Gastrocnemius medialis (tissue), 4 donors: ENCODE measurements around the gene FIGNL1. TPM values are rescaled to one million over a fixed set of nuclear protein-coding genes. Genes with fewer than 3 reads are reported as not detected.

ENCODE experiments used
- ATAC-seq, 2 donors: fragments of 150-250 bp; one replicate each; pipeline ENCODE4 v1.9.1; 2016
- DNase-seq, 2 donors: peaks; one replicate each; pipeline ENCODE4 v3.0.0-alpha.2; 2019
- H3K27ac ChIP-seq, 4 donors: fragments of 200-600 bp; sonication (generic); 1 replicate in 1 of 4; 2 replicates in 3 of 4; pipeline ENCODE4 v1.5.1; 2016 to 2018; ENCODE audit warnings: mild to moderate bottlenecking in 2 of 4, moderate library complexity in 1 of 4
- H3K27me3 ChIP-seq, 3 donors: fragments of 200-600 bp; sonication (generic) in 2 of 3; 1 replicate in 1 of 3; 2 replicates in 2 of 3; pipeline versions ENCODE4 v1.5.1 to v1.6.0; 2016 to 2019; ENCODE audit warnings: mild to moderate bottlenecking in 1 of 3, moderate library complexity in 1 of 3
- H3K36me3 ChIP-seq, 2 donors: fragments of 200-600 bp; sonication (generic) in 1 of 2; one replicate each; pipeline ENCODE4 v1.5.1; 2017 to 2018
- H3K4me1 ChIP-seq, 2 donors: fragments of 200-600 bp; sonication (generic) in 1 of 2; one replicate each; pipeline ENCODE4 v1.5.1; 2016 to 2017; ENCODE audit warnings: mild to moderate bottlenecking in 2 of 2
- H3K4me3 ChIP-seq, 4 donors: fragments of 200-600 bp; sonication (generic) in 3 of 4; 1 replicate in 1 of 4; 2 replicates in 3 of 4; pipeline ENCODE4 v1.5.1; 2016 to 2019; ENCODE audit warnings: mild to moderate bottlenecking in 2 of 4
- H3K9me3 ChIP-seq, 3 donors: fragments of 200-600 bp; sonication (generic) in 2 of 3; 1 replicate in 1 of 3; 2 replicates in 2 of 3; pipeline ENCODE4 v1.5.1; 2016 to 2019
- POLR2A ChIP-seq, 2 donors: fragments of 450-650 bp; IDR thresholded peaks; one replicate each; pipeline ENCODE4 v1.6.1; 2017; ENCODE audit warnings: antibody characterized with exemption in 2 of 2, mild to moderate bottlenecking in 2 of 2, moderate library complexity in 2 of 2
- in situ Hi-C, 4 donors: fragments of 200-750 bp; cut with MboI; loops; one replicate each; pipeline versions ENCODE4 v1.15.0 to v1.8.0; 2017; ENCODE audit warnings: low sequenced_read_pairs in 4 of 4
- intact Hi-C: fragments of 100-400 bp; cut with DNase I; formaldehyde crosslinking; loops from one replicate; pipeline ENCODE4 v1.15.1; 2023; ENCODE audit warnings: low total_unique reads
- total RNA-seq, 4 donors: library from RNA; depleted of rRNA; stranded (reverse); fragments of >200 nt; gene quantifications; one replicate each; pipeline versions ENCODE4 v1.1.0 to v1.2.3, GENCODE V29; 2016
- TF ChIP-seq, protein P1 (sequence below), 5 experiments: fragments of 450-650 bp in 3 of 5; fragments of 200-600 bp in 2 of 5; sonication (generic) in 2 of 5; IDR thresholded peaks in 4 of 5; conservative IDR thresholded peaks in 1 of 5; 1 replicate in 4 of 5; 2 replicates in 1 of 5; pipeline ENCODE4 v1.5.1; 2016 to 2019; ENCODE audit warnings: antibody characterized with exemption in 5 of 5, mild to moderate bottlenecking in 3 of 5, moderate library complexity in 3 of 5

FIGNL1 gene
- total RNA-seq, 4 donors from 2014 or later: 2.3 to 9.2 (median 6.2) TPM

GRCh38 chr7:50470250-50471163 is 20.4 kb upstream of the FIGNL1 start:
- Histone ChIP-seq H3K4me1 (peaks cover 14 to 23% of the 10 kb centered on the region in 2 donors), H3K9me3 (no peaks in the 10 kb centered on the region), H3K36me3 (no peaks in the 10 kb centered on the region), H3K27me3 (no peaks in the 10 kb centered on the region), H3K4me3 (no peak overlapping the region), H3K27ac (peak overlapping the region in 2 of 4 donors; percentile 23 to 65)
- in situ Hi-C loops: loop anchor here in 3 of 4 donors (25.0 kb wide), 5 partner anchors 217 to 892 kb away; partner anchors contain the start of gene GRB10 (in 2 of the 3)
- peak; percentile 38 to 40 for ATAC-seq
- DNase-seq: peak; percentile 9 to 61
- TF ChIP-seq, protein P1, sequence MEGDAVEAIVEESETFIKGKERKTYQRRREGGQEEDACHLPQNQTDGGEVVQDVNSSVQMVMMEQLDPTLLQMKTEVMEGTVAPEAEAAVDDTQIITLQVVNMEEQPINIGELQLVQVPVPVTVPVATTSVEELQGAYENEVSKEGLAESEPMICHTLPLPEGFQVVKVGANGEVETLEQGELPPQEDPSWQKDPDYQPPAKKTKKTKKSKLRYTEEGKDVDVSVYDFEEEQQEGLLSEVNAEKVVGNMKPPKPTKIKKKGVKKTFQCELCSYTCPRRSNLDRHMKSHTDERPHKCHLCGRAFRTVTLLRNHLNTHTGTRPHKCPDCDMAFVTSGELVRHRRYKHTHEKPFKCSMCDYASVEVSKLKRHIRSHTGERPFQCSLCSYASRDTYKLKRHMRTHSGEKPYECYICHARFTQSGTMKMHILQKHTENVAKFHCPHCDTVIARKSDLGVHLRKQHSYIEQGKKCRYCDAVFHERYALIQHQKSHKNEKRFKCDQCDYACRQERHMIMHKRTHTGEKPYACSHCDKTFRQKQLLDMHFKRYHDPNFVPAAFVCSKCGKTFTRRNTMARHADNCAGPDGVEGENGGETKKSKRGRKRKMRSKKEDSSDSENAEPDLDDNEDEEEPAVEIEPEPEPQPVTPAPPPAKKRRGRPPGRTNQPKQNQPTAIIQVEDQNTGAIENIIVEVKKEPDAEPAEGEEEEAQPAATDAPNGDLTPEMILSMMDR (IDR thresholded peaks at IDR 0.05 in 4 of 5, conservative IDR thresholded peaks at IDR 0.05 in 1 of 5): no peak
- peak in 1 of 2 donors; percentile 64 for TF ChIP-seq POLR2A (IDR thresholded peaks at IDR 0.05)
- intact Hi-C loops: loop anchor here (1.0 to 5.0 kb wide), 2 partner anchors 42 to 122 kb away; no protein-coding TSS in a partner anchor

DNA sequence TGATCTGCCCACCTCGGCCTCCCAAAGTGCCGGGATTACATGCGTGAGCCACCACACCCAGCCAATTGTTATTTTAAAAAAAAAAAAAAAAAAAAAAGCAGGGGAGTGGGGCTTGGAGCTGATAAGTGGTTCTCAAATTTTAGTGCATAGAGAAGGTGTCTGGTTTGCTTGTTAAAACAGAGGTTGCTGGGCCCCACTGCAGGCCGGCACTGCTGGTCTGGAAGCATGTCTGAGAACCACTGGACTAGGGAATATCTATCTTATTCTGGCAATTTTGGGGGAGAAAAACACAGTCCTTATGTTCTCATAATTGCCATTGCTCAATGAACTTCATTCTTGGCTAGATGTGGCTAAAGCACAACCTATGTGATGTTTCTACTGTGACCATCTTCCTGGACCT is 19.0 kb upstream of the FIGNL1 start:
- no peak for TF ChIP-seq POLR2A (IDR thresholded peaks at IDR 0.05)
- TF ChIP-seq, protein P1 (IDR thresholded peaks at IDR 0.05 in 4 of 5, conservative IDR thresholded peaks at IDR 0.05 in 1 of 5): no peak
- H3K9me3 ChIP-seq: no peaks in the 10 kb centered on the region
- H3K27ac ChIP-seq: no peak overlapping the region
- H3K36me3 ChIP-seq: no peaks in the 10 kb centered on the region
- no peak for ATAC-seq
- H3K27me3 ChIP-seq: no peaks in the 10 kb centered on the region
- H3K4me1 ChIP-seq: peaks cover 12 to 16% of the 10 kb centered on the region in 2 donors
- DNase-seq: no peak
- no peak overlapping the region for H3K4me3 ChIP-seq
- in situ Hi-C loops (loop anchor here (5.0 to 25.0 kb wide), 9 partner anchors 126 to 893 kb away; partner anchors contain the start of gene GRB10 (in 2 of the 4)), intact Hi-C loops (loop anchor here (2.0 to 10.0 kb wide), 5 partner anchors 40 to 696 kb away; no protein-coding TSS in a partner anchor)

DNA sequence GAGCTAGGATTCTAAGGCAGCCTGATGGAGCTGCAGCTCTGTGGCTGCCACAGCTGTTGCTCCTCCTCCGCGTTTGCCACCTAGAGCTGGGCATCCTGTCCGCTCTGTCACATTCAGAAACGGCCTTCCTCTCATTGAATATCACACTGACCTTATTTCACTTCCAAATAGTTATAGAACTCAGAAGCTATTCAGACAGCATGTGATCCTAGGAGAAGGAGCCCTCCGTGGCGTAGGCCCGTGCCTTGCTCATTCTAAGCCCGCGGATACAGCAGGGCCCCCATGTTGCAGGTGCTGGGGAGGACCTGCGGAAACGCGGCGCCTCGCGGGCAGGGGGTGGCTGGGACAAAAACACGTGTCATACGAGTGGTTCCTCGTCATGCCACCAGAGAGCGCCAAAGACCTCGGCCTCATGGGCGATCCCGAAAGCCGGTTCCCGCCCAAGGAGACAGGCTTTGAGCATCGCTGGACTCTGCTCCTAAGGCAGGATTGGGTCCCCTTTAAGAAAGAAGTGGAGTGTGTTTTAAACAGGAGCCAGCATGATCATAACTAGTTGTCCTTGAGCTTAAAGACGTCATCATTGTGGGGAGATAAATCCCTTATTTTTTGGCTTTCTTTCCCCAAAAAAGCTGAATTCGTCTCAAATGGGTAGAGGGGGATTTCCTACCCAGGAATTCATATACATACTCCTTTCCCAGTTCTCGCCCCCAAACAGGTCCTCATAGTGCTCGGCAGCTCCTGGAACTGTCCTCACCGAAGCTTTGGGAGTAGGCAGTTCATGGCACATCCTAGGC is 17.9 kb upstream of the FIGNL1 start:
- Histone ChIP-seq H3K4me3 (peak overlapping the region; percentile 21 to 57 (median 35)), H3K9me3 (no peaks in the 10 kb centered on the region), H3K27ac (peak overlapping the region; percentile 71 to 81 (median 74)), H3K4me1 (peaks cover 5 to 8% of the 10 kb centered on the region in 2 donors), H3K36me3 (no peaks in the 10 kb centered on the region), H3K27me3 (no peaks in the 10 kb centered on the region)
- TF ChIP-seq, protein P1 (IDR thresholded peaks at IDR 0.05 in 4 of 5, conservative IDR thresholded peaks at IDR 0.05 in 1 of 5): peak; percentile 93 to 95 (median 94)
- TF ChIP-seq POLR2A (IDR thresholded peaks at IDR 0.05): no peak
- in situ Hi-C loops: loop anchor here (5.0 to 25.0 kb wide), 9 partner anchors 127 to 894 kb away; partner anchors contain the start of gene GRB10 (in 2 of the 4)
- ATAC-seq (peak; percentile 87), DNase-seq (peak; percentile 72 to 82)
- intact Hi-C loops: loop anchor here (1.0 to 10.0 kb wide), 6 partner anchors 41 to 697 kb away; no protein-coding TSS in a partner anchor

DNA sequence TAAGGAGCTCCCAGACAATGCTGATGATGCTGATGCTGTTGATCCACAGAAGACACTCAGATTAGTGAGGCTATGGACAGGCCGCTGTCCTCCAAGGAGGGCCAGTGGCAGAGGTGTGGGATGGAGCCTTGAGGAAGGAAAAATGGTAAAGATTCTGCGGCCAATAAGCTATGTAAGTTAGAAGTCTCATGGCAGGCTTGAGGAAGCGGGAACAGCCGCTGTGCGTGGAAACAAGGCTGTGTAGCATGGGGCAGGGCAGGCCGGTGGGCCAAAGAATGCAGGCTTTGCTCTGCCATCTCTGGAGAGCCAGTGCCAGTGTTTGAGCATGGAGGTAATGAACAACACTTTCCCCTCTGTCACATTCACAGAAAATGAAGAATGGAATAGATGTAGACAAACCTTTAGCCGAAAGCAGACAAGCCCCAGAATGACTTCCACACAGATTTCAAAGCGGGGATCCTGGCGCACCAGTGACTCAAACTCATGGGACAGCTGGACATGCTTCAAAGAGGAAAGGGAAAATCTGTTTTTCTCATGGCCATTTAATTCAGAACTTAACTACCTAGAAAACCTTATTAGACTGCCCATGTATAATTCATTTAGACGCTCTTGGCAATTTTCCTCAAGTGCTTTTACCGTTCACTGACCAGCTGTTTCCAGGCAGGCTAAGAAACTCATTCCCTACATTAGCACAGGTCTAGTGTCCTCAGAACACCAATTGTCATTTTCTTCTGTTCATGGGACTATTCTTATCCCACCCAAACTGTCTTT is 16.9 kb upstream of the FIGNL1 start:
- Histone ChIP-seq H3K27ac (peak overlapping the region in 3 of 4 donors; percentile 71 to 81 (median 75)), H3K4me3 (no peak overlapping the region), H3K36me3 (no peaks in the 10 kb centered on the region), H3K27me3 (no peaks in the 10 kb centered on the region), H3K9me3 (no peaks in the 10 kb centered on the region), H3K4me1 (peaks cover 5% of the 10 kb centered on the region in 2 donors)
- intact Hi-C loops (loop anchor here (10.0 kb wide), 3 partner anchors 328 to 698 kb away; no protein-coding TSS in a partner anchor), in situ Hi-C loops (loop anchor here (5.0 to 25.0 kb wide), 9 partner anchors 128 to 895 kb away; partner anchors contain the start of gene GRB10 (in 2 of the 4))
- no peak for ATAC-seq
- TF ChIP-seq, protein P1 (IDR thresholded peaks at IDR 0.05 in 4 of 5, conservative IDR thresholded peaks at IDR 0.05 in 1 of 5): no peak
- no peak for TF ChIP-seq POLR2A (IDR thresholded peaks at IDR 0.05)
- DNase-seq: no peak
